A673 (cell line): ENCODE measurements around the gene EDDM13.

Experiments used
- CTCF ChIP-seq: fragments of 300-800, 200-600 bp; sonication (generic); conservative IDR thresholded peaks from 2 replicates; pipeline ENCODE4 v1.5.1; 2017; ENCODE audit warnings: low read depth, mild to moderate bottlenecking, antibody characterized with exemption, low read length, moderate library complexity, mixed read lengths
- EZH2 ChIP-seq: fragments of 200-600 bp; sonication (generic); IDR thresholded peaks from 2 replicates; pipeline ENCODE4 v1.6.1; 2017; ENCODE audit warnings: borderline replicate concordance, low read depth, mild to moderate bottlenecking, mixed read lengths, antibody characterized with exemption, low read length; ENCODE audit not compliant: poor library complexity, severe bottlenecking

GRCh38 chr19:56316728-56317127 lies 44.2 kb downstream of the EDDM13 start:
- no peak for TF ChIP-seq CTCF
- TF ChIP-seq EZH2, result no peak
